Activated effector memory CD4-positive, alpha-beta T cell treated with Interleukin-2 at 50 U/mL for 16 hours (primary cell): Measurements from ENCODE around the gene INO80B.
A peak's percentile ranks its signal among the peaks of the same experiment; 100 is the strongest.
"Not testable (repeated sequence)": the region's sequence is repeated elsewhere in the genome, so short reads cannot be mapped to it uniquely, and the experiment has no call there.

Experiments
- DNase-seq: peaks from one replicate; pipeline ENCODE4 v3.0.0-alpha.2; 2020

INO80B gene

GRCh38 chr2:74482801-74483674 lies 28.2 kb downstream of the INO80B start, which contains the start of the genes CCDC142 and TTC31:
Gene CCDC142 (minus strand): TSS chr2:74482998. CDS start chr2:74482837, 161 bp downstream.
Gene TTC31 (plus strand): TSS chr2:74483081. CDS start chr2:74483096, 15 bp downstream.
- DNase-seq, result peak; percentile 87

GRCh38 chr2:74483675-74484164 lies 28.8 kb downstream of the INO80B start:
- DNase-seq, result not testable (repeated sequence)

GRCh38 chr2:74486141-74486540 lies 31.3 kb downstream of the INO80B start:
- no peak for DNase-seq

DNA sequence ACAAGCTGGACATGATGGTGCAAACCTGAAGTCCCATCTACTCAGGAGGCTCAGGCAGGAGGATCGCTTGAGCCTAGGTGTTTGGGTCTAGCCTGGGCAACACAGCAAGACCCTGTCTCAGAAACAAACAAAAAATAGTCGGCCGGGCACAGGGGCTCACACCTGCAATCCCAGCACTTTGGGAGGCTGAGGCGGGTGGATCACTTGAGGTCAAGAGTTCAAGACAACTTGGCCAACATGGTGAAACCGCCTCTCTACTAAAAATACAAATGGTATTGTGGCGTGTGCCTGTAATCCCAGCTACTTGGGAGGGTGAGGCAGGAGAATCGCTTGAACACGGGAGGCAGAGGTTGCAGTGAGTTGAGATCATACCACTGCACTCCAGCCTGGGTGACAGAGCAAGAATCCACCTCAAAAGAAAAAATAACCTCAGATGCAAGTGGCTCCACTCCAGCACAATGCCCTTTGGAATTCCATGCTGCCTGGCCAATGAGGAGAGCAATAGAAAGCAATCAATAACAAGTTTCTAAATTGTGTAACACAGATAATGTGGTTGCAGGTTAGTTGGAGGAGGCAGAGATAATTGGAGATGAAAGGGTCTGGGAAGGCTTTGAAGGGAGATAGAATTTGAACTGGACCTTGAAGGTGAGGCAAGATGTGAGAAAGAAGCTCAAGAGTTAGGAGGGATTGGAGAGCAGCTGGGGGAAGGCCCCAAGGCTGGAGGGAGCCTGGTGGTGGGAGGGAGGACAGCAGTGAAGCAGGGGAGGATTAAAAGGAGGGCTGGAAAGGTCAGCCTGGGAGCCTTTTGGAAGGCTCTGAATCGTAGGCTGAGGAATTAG lies 34.0 kb downstream of the INO80B start:
- no peak for DNase-seq

DNA sequence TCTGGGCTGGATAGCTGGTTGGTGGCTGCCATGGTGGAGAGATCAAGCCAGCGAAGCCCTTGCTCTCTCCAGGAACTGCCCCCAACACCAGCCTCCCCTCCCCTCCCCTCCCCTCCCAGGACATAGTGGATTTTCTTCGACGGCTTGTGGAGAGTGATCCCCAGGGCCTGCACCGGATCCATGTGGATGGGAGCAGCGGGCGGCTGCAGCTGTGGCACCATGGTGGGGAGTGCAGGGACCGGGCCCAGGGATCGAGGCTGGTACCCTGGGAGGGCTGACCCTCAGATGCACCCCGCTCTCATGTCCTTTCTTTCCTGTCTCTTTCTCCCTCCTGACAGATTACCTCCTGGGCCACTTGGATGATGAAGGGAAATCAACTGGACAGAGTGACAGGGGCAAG lies 35.0 kb downstream of the INO80B start:
- DNase-seq, result no peak

DNA sequence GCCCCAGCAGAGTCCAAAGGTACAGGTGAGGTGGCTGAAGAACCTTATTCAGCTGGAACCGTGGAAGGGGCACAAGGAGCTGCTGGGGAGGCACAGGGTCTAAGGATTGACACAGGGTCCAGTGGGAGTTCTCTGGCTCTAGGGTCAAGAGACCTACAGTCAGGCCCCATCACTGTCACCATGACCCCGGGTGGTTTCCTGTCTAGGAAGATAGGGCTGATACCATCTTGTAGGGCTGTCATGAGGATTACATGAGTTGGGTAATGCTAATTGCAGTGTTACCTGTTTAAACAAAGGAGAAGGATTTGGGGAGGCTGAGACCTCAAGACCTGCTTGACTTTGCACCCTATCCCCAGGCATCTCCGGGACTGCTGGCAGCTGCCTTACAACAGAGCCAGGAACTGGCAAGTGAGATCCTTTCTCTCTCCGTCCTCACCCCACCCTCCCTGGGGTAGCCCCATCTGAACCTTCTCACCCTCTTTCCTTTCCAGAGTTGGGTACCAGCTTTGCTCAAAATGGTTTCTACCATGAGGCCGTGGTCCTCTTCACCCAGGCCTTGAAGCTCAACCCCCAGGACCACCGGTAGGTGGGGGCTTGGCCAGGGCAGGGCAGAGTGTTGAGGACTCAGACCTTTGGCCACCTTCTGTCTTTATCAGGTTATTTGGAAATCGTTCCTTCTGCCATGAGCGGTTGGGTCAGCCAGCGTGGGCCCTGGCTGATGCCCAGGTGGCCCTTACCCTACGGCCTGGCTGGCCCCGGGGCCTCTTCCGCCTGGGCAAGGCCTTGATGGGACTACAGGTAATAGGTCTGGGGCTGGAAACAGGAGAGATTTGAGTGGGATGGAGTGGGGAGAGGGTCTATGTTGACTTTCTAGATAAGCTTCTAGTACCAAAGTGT lies 37.0 kb downstream of the INO80B start:
- no peak for DNase-seq

DNA sequence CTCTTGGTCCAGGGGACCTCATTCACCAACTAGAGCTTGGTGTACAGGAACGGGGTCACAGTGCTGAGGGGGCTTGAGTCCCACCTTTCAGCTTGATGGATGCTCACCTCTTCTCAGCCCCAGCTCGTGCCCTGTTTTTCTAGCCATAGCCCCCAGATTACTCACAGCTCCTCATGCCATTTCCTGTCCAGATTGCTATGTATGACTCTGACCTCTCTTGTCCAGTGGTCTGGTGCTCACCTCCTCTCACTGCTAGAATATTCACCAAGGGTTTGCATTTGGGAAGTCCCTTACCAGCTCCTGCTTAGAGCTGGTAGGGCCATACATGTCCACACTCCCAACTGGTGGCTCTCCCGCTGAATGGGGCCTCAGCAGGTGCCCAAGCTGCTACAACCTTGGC lies 38.7 kb downstream of the INO80B start:
- no peak for DNase-seq

DNA sequence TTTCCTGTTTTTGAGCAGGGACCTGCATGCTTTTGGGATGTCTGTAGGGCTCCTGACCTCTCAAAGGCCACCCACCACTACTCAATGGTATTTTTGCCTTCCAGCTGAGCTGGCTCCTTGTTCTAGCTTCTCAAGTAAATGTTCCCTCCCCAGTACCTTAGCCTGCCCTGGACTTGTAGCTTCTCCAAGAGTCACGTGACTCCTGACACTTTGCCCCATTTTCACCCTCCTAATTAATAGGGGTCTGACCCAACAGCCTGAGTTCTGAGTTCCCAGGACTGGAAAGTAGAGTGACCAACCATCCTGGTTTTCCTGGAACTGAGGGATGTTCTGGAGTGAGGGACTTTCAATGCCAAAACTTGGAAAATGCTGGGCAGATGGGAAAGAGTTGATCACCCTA lies 40.6 kb downstream of the INO80B start:
- DNase-seq, result no peak

DNA sequence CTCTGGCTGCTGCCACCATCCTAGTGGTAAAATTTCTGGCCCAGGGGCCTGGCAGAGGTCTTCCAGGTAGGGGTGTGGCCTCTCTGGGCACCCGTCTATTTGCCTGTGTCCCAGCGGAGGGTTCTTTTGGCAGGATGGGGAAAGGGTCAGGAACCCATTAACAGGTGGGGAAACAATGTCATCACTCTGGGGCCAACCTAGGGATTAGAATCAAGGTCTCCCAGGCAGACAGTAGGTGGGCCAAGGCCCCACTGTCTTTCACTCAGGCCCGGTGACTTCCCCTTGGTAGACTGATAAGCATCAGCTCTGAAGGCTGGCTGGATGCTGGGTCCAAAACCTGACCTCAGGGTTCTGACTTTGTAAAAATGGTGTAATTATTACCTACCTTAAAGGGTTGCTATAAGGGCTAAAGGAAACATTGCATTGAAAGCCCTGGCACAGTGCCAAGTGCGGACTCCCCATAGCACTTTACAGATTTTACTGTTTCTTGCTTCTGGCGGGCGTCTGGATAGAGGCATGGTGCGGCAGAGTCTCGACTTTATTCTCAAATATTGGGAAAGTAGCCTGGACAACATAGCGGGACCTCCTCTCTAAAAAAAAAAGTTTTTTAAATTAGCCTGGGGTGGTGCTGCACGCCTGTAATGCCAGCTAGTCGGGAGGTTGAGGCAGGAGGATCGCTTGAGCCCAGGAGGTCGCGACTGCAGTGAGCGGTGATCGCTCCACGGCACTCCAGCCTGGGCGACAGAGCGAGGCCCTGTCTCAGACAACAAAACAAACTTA lies 42.3 kb downstream of the INO80B start:
- DNase-seq, result no peak

GRCh38 chr2:74497777-74498499 lies 43.1 kb downstream of the INO80B start:
- DNase-seq, result no peak

DNA sequence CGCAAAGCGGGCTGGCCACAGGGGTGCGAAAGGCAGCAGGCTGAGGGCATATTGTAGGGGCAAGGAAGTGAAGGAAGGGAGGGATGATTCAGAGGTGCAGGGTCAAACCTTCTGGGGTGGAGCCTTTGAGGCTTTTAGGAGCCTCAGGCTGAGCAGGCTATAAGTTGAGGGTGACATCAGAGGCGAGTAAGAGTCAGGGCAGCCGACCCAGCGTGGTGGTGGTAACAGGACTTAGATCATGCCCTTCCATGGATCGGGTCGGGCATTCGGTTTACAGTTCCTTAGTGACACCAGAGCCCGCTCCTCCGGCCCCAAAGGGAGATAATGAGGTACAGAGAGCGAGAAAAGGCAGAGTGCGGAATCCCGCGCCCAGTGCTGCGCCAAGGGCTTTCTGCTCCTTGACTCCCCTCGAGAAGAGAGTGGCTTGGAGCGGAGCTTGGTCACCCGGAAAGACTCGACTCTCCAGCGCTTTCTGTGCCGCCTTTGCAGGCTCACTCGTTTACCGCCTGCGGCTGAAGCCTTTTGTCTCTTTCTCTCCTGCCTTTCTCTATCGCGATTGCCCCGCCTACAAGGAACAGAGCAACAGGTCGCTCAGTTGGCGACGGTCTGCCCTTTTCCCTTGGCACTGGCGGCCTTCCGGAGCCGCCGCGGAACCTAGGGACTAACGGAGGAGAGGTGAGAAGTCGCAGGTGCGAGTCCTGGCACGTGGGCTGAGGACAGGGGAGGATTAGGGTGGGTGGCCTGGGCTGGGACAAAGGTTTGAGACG lies 43.8 kb downstream of the INO80B start:
- DNase-seq, result no peak

DNA sequence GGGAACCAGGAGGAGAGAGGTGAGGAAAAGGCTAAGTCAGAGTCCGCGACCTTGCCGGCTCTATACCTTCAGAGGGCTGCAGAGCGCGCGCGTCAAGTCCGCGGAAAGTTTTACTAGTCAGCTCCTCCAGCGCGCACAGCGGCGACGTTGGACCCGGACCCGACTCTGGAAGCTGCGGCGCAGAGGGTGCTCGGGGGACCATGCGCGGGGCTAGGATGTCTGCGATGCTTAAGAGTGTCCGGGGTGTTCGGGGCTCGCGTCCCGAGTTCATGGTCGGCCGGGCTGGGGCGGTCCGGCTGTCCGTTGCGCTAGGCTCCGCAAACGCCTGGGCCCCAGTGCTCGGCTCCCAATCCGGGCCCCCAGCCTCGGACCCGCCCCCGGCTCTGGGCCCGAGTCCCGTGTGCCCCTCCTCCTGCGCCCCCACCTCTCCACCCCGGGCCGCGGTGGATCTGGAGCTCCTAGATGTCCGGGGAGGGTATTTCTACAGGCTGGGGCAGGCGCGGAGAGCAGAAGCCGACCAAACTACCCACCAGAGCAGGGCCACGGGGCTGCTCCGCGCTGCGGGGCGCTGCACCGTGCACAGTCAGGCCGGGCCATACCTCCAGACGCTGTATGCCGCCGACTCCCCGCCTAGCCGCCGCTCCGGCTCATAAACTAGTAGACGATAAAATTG lies 44.5 kb downstream of the INO80B start, which contains the start of gene LBX2:
LBX2 (minus strand) TSS at position 337 of the 673 bp plus-strand sequence; CDS start at position 271, 66 bp downstream.
- DNase-seq, result no peak

DNA sequence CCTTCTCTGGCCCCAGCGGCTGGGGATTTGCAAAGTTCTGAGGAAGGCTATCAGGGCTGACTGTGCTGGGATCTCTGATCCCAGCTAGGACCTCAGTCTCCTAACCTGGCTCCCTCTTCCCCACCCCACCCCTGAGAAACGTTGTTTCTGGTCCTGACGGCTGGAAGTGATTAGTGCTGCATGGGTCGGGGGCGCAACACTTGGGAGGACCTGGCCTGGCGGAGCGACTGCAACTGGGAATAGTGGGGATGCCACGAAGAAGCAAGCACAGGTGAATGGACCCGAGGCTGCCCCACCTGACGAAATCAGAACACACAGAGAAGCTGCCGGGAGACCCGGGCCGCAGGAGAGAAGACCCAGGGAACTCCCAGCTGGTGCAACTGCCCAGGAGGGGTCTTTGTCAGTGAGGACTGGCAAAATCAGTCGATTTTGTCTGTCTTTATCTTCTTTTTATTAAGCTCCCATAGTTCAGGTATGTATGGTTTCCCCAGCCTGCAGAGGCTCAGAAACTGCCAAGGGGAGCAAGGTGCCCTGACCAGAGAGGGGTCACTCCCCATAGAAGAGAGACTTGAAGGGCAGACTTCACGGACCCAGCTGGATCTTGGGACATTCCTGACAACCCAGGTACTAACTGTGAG lies 45.2 kb downstream of the INO80B start:
- DNase-seq, result no peak

GRCh38 chr2:74500578-74500946 lies 45.7 kb downstream of the INO80B start:
- no peak for DNase-seq

DNA sequence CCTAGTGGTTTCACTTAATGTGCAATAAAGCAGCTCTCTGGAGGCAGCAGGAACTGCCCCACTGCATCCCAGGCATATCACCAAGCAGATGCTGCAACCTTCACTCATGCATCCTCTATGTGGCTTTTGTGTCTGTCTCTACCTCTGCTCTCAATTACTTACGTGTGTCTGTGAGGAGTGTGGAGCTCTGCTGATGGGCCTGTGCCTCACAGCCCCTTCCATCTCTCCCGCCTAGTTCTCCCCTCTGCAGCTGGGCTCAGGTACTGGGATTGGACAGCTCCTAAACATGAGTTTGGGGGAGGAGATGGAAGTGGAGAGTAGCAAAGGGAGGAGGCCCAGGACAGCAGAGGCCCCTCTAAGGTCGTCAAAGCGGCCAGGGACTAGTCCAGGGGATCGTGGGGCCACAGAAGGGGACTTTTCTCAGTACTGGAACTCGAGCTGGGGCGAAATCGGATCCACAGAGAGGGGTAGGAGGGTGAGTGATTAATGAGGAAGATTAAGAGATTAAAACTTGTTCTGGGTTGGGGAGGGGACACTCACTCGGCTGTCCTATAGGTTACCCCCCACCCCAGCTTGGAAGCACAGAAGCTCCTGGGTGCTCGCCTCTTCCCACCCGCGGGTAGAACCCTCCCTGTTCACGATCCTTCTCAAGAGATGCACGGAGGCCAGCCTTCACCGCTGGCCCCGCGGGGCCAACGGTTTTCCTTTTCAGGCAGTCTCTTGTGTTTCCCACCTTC lies 46.6 kb downstream of the INO80B start:
- DNase-seq, result no peak

GRCh38 chr2:74502147-74502719 lies 47.3 kb downstream of the INO80B start:
- DNase-seq, result no peak

DNA sequence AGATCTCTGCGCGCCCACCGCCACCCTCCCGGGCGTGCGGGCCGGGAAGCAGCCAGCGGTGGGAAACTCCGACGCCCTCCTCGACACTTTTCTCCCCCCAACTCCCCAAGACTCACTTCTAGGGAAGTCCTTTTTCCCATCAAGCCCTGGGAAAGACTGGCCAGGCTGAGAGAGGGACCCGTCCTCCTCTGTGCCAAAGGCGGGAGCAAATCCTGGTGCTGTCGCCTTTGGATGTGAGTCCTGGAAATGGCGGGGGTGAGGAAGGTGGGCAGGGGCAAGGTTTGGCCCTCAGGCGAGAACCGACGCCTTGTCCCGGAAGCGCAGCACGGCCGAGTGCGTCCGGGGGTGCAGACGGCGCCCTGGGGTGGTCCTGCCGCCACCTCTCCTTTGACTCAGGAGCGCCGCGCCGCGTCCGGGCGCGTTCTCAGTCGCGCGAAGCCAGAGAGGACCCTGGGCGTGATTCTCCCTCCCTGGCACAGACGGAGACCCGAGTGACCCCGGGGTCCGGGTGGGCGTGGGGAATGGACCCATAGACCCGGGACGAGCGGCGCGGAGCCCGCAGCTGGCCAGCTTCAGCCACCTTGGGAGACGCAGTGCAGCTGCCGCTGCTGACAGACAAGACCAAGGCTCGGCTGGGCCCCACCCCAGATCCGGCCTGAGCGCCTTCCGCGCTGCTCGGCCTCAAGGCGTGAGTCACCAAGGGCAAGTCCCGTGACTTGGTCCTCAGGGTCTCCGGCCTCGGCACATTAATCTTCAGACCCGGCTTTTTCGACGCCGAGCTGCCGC lies 48.0 kb downstream of the INO80B start:
- DNase-seq, result no peak
